Left cardiac atrium (tissue), 4 donors: ENCODE data around the gene MEX3D. TPM values are rescaled to one million over a fixed set of nuclear protein-coding genes. Genes with fewer than 3 reads are reported as not detected.

Experiments
- ATAC-seq, 2 donors: fragments of 200-7000 bp; cut with Tn5 transposase; one replicate each; pipeline ENCODE4 v1.9.1; 2020; ENCODE audit warnings: mild to moderate bottlenecking in 2 of 2, moderate library complexity in 2 of 2
- DNase-seq: peaks from one replicate; pipeline ENCODE4 v3.0.0-alpha.2; 2020
- intact Hi-C, 2 donors: fragments of 100-400 bp; cut with DNase I; formaldehyde crosslinking; loops; one replicate each; pipeline versions ENCODE4 v1.14.1 to v1.15.1; 2022 to 2023
- total RNA-seq, 2 donors: library from RNA; stranded (reverse); fragmentation: NEBNext Ultra II Directional; extraction: Animal tissue kit (Norgen Biotek cat#: 25700); gene quantifications; one replicate each; pipeline ENCODE4 v1.2.1, GENCODE V29; 2021
- donor health status: DM: no; HTN: yes; CAD: no.
- donor health status: DM: no; HTN: yes; CAD: no; lungs with severe emphysema.
- donor health status: DM: yes; HTN: yes; CAD: no.
- donor health status: Dilated cardiomyopathy.

MEX3D gene
- total RNA-seq, 2 donors from 2014 or later, result 10.9 to 12.0 TPM

- intact Hi-C loops, result no loop called here
- ATAC-seq (no peak), DNase-seq (no peak)
These were observed 31.3 kb upstream of the MEX3D start for GRCh38 chr19:1599460-1599846.

GRCh38 chr19:1598777-1599459 is 30.8 kb upstream of the MEX3D start:
- DNase-seq (no peak), ATAC-seq (no peak)
- intact Hi-C loops, result no loop called here

- intact Hi-C loops, result no loop called here
- ATAC-seq (no peak), DNase-seq (no peak)
These were observed 25.3 kb upstream of the MEX3D start for GRCh38 chr19:1593501-1593772.

GRCh38 chr19:1592755-1593500 is 24.8 kb upstream of the MEX3D start, which contains the start of gene MBD3:
Gene MBD3, minus strand, starts transcription at chr19:1592865. Its CDS starts 234 bp downstream, at chr19:1592631.
- ATAC-seq, result peak; percentile 92 to 94
- DNase-seq, result peak; percentile 95
- intact Hi-C loops, result no loop called here

GRCh38 chr19:1592024-1592754 is 24.1 kb upstream of the MEX3D start:
- DNase-seq (peak; percentile 88), ATAC-seq (peak; percentile 88 to 90)
- intact Hi-C loops, result no loop called here

GRCh38 chr19:1591421-1592023 is 23.4 kb upstream of the MEX3D start:
- no peak for DNase-seq
- intact Hi-C loops, result no loop called here

GRCh38 chr19:1590641-1591397 is 22.7 kb upstream of the MEX3D start:
- ATAC-seq (no peak), DNase-seq (no peak)
- intact Hi-C loops, result no loop called here

More at GRCh38 chr19:1591421-1592023, 23.4 kb upstream of the MEX3D start:
- peak; percentile 0 to 5 for ATAC-seq

GRCh38 chr19:1587872-1588271 is 19.7 kb upstream of the MEX3D start:
- ATAC-seq (no peak), DNase-seq (no peak)
- intact Hi-C loops, result no loop called here

GRCh38 chr19:1585243-1585580 is 17.1 kb upstream of the MEX3D start:
- intact Hi-C loops, result no loop called here
- no peak for DNase-seq
- ATAC-seq, result no peak

GRCh38 chr19:1584500-1585242 is 16.5 kb upstream of the MEX3D start:
- ATAC-seq (peak in 1 of 2 donors; percentile 12), DNase-seq (no peak)

GRCh38 chr19:1582201-1582600 is 14.1 kb upstream of the MEX3D start:
- DNase-seq (no peak), ATAC-seq (no peak)
- intact Hi-C loops, result no loop called here

More at GRCh38 chr19:1584500-1585242, 16.5 kb upstream of the MEX3D start:
- intact Hi-C loops, result no loop called here

GRCh38 chr19:1580957-1581356 is 12.8 kb upstream of the MEX3D start:
- ATAC-seq (no peak), DNase-seq (no peak)
- intact Hi-C loops, result no loop called here

GRCh38 chr19:1580382-1580781 is 12.3 kb upstream of the MEX3D start:
- ATAC-seq, result no peak
- DNase-seq, result no peak
- intact Hi-C loops, result no loop called here

- no peak for ATAC-seq
- DNase-seq, result no peak
- intact Hi-C loops, result no loop called here
These were observed 11.1 kb upstream of the MEX3D start for GRCh38 chr19:1579222-1579621.

GRCh38 chr19:1577929-1578618 is 9.9 kb upstream of the MEX3D start:
- DNase-seq, result no peak
- ATAC-seq, result peak in 1 of 2 donors; percentile 23
- intact Hi-C loops, result no loop called here

GRCh38 chr19:1577090-1577928 is 9.2 kb upstream of the MEX3D start:
- intact Hi-C loops, result no loop called here
- ATAC-seq, result peak; percentile 47 to 53
- DNase-seq, result no peak
